ENCODE data around the gene KCP. TPM values are rescaled to one million over a fixed set of nuclear protein-coding genes. Genes with fewer than 3 reads are reported as not detected.

Gene KCP
- total RNA-seq, 1 experiment from 2014 or later: 1.6 TPM

DNA sequence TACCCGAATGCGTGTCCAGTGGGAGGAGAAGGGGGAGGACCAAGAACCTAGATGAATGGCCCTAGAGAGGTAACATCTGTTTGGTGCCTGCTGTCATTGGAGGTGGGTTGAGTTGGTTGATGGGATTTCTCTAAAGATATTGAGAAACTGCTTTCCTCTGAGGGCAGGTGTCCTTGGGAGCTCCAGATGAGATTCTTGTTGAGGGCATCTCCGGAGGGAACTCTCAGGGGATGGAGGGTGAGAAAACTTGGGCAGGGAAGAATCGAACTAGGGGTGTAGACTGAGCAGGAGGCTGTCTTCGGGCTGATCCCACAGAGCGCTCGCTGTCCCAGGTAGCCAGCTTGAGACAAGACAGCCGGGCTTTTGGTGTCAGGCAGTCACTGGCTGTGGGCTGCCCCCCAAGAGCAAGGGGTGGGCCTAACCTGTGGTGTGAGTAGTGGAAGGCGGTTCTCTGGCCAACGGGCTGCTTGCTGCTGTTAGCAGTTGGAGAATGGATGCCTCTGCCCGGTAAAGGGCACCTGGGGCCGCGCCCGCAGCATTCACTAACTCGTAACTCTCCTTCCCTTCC is 30.9 kb upstream of the KCP start:
- H3K27ac ChIP-seq (ENCODE audit: low read depth, low read length): no peak overlapping the region
- no peaks in the 10 kb centered on the region for H3K36me3 ChIP-seq (ENCODE audit: control insufficient read depth in 1 of 2, insufficient read depth in 2 of 2, low read length in 2 of 2)
- no peak overlapping the region for H3K4me2 ChIP-seq (ENCODE audit: low read length)
- H3K79me2 ChIP-seq (ENCODE audit: insufficient read depth, low read length): no peaks in the 10 kb centered on the region
- no TSS peak for BruUV-seq (replicated peaks)
- H2AFZ ChIP-seq (ENCODE audit: low read depth, low read length, poor library complexity, severe bottlenecking): no peak overlapping the region
- no peaks in the 10 kb centered on the region for H4K20me1 ChIP-seq (ENCODE audit: insufficient read depth)
- DNase-seq (ENCODE audit: low read depth, low spot score): no peak
- H3K27me3 ChIP-seq (ENCODE audit: insufficient read depth, low read length): no peaks in the 10 kb centered on the region
- H3K4me1 ChIP-seq (ENCODE audit: control insufficient read depth in 1 of 2, insufficient read depth in 2 of 2, low read length in 2 of 2): peaks cover 10 to 22% of the 10 kb centered on the region in 2 experiments; a peak in 3 of 4 replicates
- RAD21 ChIA-PET (ENCODE audit: low non-redundant PET in 1 of 2, low total read pairs in 2 of 2, uncharacterized antibody in 2 of 2, unreplicated experiment in 2 of 2): no interaction called here
- TF ChIP-seq JUND (IDR thresholded peaks at IDR 0.05): no peak
- TF ChIP-seq YY1 (IDR thresholded peaks at IDR 0.05; ENCODE audit: extremely low read depth, insufficient replicate concordance, low read depth, low read length): no peak
- no peak for TF ChIP-seq POLR2A (IDR thresholded peaks at IDR 0.05; ENCODE audit: borderline replicate concordance, extremely low read depth, insufficient read depth, insufficient read length)
- TF ChIP-seq ZNF274 (IDR thresholded peaks at IDR 0.05; ENCODE audit: low read depth, low read length): no peak
- TF ChIP-seq ELF1 (IDR thresholded peaks at IDR 0.05; ENCODE audit: borderline replicate concordance, low read depth): no peak
- TF ChIP-seq CTCF (IDR thresholded peaks at IDR 0.05 in 2 of 3, conservative IDR thresholded peaks at IDR 0.05 in 1 of 3; ENCODE audit: borderline replicate concordance in 1 of 3, insufficient read depth in 1 of 3, low read depth in 2 of 3, low read length in 2 of 3): no peak
- no peak for TF ChIP-seq FOSL1 (IDR thresholded peaks at IDR 0.05; ENCODE audit: low read depth)
- TF ChIP-seq, protein P1, sequence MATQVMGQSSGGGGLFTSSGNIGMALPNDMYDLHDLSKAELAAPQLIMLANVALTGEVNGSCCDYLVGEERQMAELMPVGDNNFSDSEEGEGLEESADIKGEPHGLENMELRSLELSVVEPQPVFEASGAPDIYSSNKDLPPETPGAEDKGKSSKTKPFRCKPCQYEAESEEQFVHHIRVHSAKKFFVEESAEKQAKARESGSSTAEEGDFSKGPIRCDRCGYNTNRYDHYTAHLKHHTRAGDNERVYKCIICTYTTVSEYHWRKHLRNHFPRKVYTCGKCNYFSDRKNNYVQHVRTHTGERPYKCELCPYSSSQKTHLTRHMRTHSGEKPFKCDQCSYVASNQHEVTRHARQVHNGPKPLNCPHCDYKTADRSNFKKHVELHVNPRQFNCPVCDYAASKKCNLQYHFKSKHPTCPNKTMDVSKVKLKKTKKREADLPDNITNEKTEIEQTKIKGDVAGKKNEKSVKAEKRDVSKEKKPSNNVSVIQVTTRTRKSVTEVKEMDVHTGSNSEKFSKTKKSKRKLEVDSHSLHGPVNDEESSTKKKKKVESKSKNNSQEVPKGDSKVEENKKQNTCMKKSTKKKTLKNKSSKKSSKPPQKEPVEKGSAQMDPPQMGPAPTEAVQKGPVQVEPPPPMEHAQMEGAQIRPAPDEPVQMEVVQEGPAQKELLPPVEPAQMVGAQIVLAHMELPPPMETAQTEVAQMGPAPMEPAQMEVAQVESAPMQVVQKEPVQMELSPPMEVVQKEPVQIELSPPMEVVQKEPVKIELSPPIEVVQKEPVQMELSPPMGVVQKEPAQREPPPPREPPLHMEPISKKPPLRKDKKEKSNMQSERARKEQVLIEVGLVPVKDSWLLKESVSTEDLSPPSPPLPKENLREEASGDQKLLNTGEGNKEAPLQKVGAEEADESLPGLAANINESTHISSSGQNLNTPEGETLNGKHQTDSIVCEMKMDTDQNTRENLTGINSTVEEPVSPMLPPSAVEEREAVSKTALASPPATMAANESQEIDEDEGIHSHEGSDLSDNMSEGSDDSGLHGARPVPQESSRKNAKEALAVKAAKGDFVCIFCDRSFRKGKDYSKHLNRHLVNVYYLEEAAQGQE (IDR thresholded peaks at IDR 0.05; ENCODE audit: low read depth): no peak
- no peak for TF ChIP-seq CEBPB (IDR thresholded peaks at IDR 0.05; ENCODE audit: low read depth)
- TF ChIP-seq ATF3 (IDR thresholded peaks at IDR 0.05): no peak
- no peak for TF ChIP-seq RAD21 (IDR thresholded peaks at IDR 0.05; ENCODE audit: low read depth)
- no peak for TF ChIP-seq CBX3 (IDR thresholded peaks at IDR 0.05; ENCODE audit: low read depth)
- TF ChIP-seq EZH2 (IDR thresholded peaks at IDR 0.05): no peak
- no peak for ATAC-seq
- H3K9me3 ChIP-seq (ENCODE audit: control insufficient read depth in 1 of 2, insufficient read depth in 1 of 2, low read depth in 1 of 2, low read length in 2 of 2): no peaks in the 10 kb centered on the region
- H3K9me2 ChIP-seq (ENCODE audit: insufficient read depth): no peaks in the 10 kb centered on the region
- POLR2A ChIA-PET: no interaction called here
- CTCF ChIA-PET: no interaction called here
- intact Hi-C loops (cut with micrococcal nuclease): no loop called here
- H3K9ac ChIP-seq (ENCODE audit: low read length): no peak overlapping the region
- H3K4me3 ChIP-seq (replicated peaks in 1 of 2; ENCODE audit: low read depth in 1 of 2, low read length in 2 of 2): no peak overlapping the region

Measured in HCT116 (cell line).